Measurements from ENCODE around the gene ATF3. TPM values are rescaled to one million over a fixed set of nuclear protein-coding genes. Genes with fewer than 3 reads are reported as not detected.

The ATF3 gene
- polyA plus RNA-seq, 1 donor from 2014 or later: 7.2 TPM

GRCh38 chr1:212624976-212625501, 16.5 kb downstream of the ATF3 start:
- Histone ChIP-seq H3K79me2 (replicated peaks; ENCODE audit: insufficient read depth, low read length) (no peaks in the 10 kb centered on the region), H3K27me3 (ENCODE audit: insufficient read depth, low read depth, low read length) (no peaks in the 10 kb centered on the region), H3K9me2 (ENCODE audit: insufficient read depth, low read length) (no peaks in the 10 kb centered on the region), H4K20me1 (ENCODE audit: insufficient read depth) (no peaks in the 10 kb centered on the region), H3K9me3 (ENCODE audit: low read length) (no peaks in the 10 kb centered on the region), H3K9ac (ENCODE audit: low read length) (no peak overlapping the region), H2AFZ (ENCODE audit: low read depth, low read length) (no peak overlapping the region), H3K27ac (ENCODE audit: low read length) (no peak overlapping the region), H3K4me2 (ENCODE audit: low read length) (no peak overlapping the region), H3F3A (ENCODE audit: insufficient read depth, low read length, poor library complexity, severe bottlenecking) (no peaks in the 10 kb centered on the region), H3K4me3 (ENCODE audit: low read length) (no peak overlapping the region), H3K36me3 (ENCODE audit: insufficient read depth, low read length) (no peaks in the 10 kb centered on the region)
- TF ChIP-seq EZH2 (IDR thresholded peaks at IDR 0.05; ENCODE audit: borderline replicate concordance, insufficient read depth, low read length, poor library complexity, severe bottlenecking) (no peak), TAF1 (IDR thresholded peaks at IDR 0.05; ENCODE audit: low read depth) (no peak), SMC3 (conservative IDR thresholded peaks at IDR 0.05; ENCODE audit: poor library complexity) (no peak), CTCF (IDR thresholded peaks at IDR 0.05; ENCODE audit: poor library complexity, severe bottlenecking) (no peak), REST (IDR thresholded peaks at IDR 0.05; ENCODE audit: borderline replicate concordance) (no peak), RAD21 (conservative IDR thresholded peaks at IDR 0.05) (no peak), MXI1 (conservative IDR thresholded peaks at IDR 0.05; ENCODE audit: poor library complexity, severe bottlenecking) (no peak), POLR2AphosphoS5 (IDR thresholded peaks at IDR 0.05) (no peak), EP300 (conservative IDR thresholded peaks at IDR 0.05; ENCODE audit: poor library complexity, severe bottlenecking) (no peak)

- Histone ChIP-seq H3K4me3 (ENCODE audit: low read length) (no peak overlapping the region), H3K27me3 (ENCODE audit: insufficient read depth, low read depth, low read length) (no peaks in the 10 kb centered on the region), H3K9me3 (ENCODE audit: low read length) (no peaks in the 10 kb centered on the region)
These were observed 17.4 kb downstream of the ATF3 start for GRCh38 chr1:212625781-212626450.

More at GRCh38 chr1:212625781-212626450, 17.4 kb downstream of the ATF3 start:
- Histone ChIP-seq H3K9ac (ENCODE audit: low read length) (no peak overlapping the region), H3K4me2 (ENCODE audit: low read length) (no peak overlapping the region), H3K9me2 (ENCODE audit: insufficient read depth, low read length) (no peaks in the 10 kb centered on the region), H3K27ac (ENCODE audit: low read length) (no peak overlapping the region), H2AFZ (ENCODE audit: low read depth, low read length) (no peak overlapping the region), H3K36me3 (ENCODE audit: insufficient read depth, low read length) (no peaks in the 10 kb centered on the region), H3K79me2 (replicated peaks; ENCODE audit: insufficient read depth, low read length) (no peaks in the 10 kb centered on the region), H4K20me1 (ENCODE audit: insufficient read depth) (no peaks in the 10 kb centered on the region), H3F3A (ENCODE audit: insufficient read depth, low read length, poor library complexity, severe bottlenecking) (no peaks in the 10 kb centered on the region)
- TF ChIP-seq RAD21 (conservative IDR thresholded peaks at IDR 0.05) (no peak), EZH2 (IDR thresholded peaks at IDR 0.05; ENCODE audit: borderline replicate concordance, insufficient read depth, low read length, poor library complexity, severe bottlenecking) (no peak), REST (IDR thresholded peaks at IDR 0.05; ENCODE audit: borderline replicate concordance) (no peak), POLR2AphosphoS5 (IDR thresholded peaks at IDR 0.05) (no peak), CTCF (IDR thresholded peaks at IDR 0.05; ENCODE audit: poor library complexity, severe bottlenecking) (no peak), EP300 (conservative IDR thresholded peaks at IDR 0.05; ENCODE audit: poor library complexity, severe bottlenecking) (no peak), MXI1 (conservative IDR thresholded peaks at IDR 0.05; ENCODE audit: poor library complexity, severe bottlenecking) (no peak), SMC3 (conservative IDR thresholded peaks at IDR 0.05; ENCODE audit: poor library complexity) (no peak), TAF1 (IDR thresholded peaks at IDR 0.05; ENCODE audit: low read depth) (no peak)
